Ovary (tissue), 3 donors: Measurements from ENCODE around the gene ADAM12.

Source experiments
- EP300 ChIP-seq: sonication (generic); formaldehyde crosslinking; IDR thresholded peaks from one replicate; pipeline ENCODE4 v1.6.1; 2017; ENCODE audit warnings: antibody characterized with exemption
- POLR2A ChIP-seq: fragments of 450-650 bp; IDR thresholded peaks from one replicate; pipeline ENCODE4 v1.6.1; 2017; ENCODE audit warnings: antibody characterized with exemption, mild to moderate bottlenecking, moderate library complexity
- TF ChIP-seq, protein P1 (sequence below), 3 donors: fragments of 450-650 bp in 2 of 3; fragments of 200-600 bp in 1 of 3; IDR thresholded peaks; one replicate each; pipeline versions ENCODE4 v1.5.1 to v1.8.0; 2016 to 2022; ENCODE audit warnings: antibody characterized with exemption in 3 of 3, mild to moderate bottlenecking in 1 of 3
- donor health status: DM: no; HTN: no; CAD: no.

DNA sequence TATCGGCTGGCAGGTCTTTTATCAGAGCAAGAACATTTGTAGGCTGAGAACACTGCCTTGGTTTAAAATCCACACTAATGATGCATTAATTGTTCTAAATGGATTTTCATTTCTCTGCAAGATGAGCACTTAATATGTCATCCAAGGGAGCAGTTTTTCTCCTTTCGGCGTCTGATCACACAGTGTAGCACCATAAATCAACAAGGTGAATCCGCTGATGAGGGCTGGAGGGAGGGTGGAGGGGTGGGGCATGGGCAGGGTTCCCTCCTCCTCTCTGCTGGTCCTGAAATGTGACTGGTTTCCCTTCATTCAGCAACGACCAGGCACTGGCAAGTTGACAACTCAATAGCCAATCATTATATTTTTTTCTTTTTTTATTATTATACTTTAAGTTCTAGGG lies 45.6 kb downstream of the ADAM12 start:
- TF ChIP-seq POLR2A (no peak), EP300 (no peak)
- TF ChIP-seq, protein P1, sequence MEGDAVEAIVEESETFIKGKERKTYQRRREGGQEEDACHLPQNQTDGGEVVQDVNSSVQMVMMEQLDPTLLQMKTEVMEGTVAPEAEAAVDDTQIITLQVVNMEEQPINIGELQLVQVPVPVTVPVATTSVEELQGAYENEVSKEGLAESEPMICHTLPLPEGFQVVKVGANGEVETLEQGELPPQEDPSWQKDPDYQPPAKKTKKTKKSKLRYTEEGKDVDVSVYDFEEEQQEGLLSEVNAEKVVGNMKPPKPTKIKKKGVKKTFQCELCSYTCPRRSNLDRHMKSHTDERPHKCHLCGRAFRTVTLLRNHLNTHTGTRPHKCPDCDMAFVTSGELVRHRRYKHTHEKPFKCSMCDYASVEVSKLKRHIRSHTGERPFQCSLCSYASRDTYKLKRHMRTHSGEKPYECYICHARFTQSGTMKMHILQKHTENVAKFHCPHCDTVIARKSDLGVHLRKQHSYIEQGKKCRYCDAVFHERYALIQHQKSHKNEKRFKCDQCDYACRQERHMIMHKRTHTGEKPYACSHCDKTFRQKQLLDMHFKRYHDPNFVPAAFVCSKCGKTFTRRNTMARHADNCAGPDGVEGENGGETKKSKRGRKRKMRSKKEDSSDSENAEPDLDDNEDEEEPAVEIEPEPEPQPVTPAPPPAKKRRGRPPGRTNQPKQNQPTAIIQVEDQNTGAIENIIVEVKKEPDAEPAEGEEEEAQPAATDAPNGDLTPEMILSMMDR (IDR thresholded peaks at IDR 0.05), result no peak
